ENCODE results near the gene AADAT. TPM values are rescaled to one million over a fixed set of nuclear protein-coding genes. Genes with fewer than 3 reads are reported as not detected.
A peak's percentile ranks its signal among the peaks of the same experiment; 100 is the strongest.
"Not testable (repeated sequence)": the region's sequence is repeated elsewhere in the genome, so short reads cannot be mapped to it uniquely, and the experiment has no call there.

The AADAT gene
- total RNA-seq, 1 donor from 2014 or later = not detected

GRCh38 chr4:170110285-170110672, 20.5 kb upstream of the AADAT start:
- no peak for DNase-seq (ENCODE audit: low spot score)
- Mint-ChIP-seq H3K4me1 (ENCODE audit: low read depth) (no peaks in the 10 kb centered on the region), H3K36me3 (ENCODE audit: low read depth) (no peaks in the 10 kb centered on the region), H3K4me3 (ENCODE audit: low read depth) (no peak overlapping the region), H3K27ac (no peak overlapping the region), H3K27me3 (ENCODE audit: low read depth) (peaks cover 2% of the 10 kb centered on the region), H3K9me3 (no peaks in the 10 kb centered on the region)
- intact Hi-C loops (cut with micrococcal nuclease) = no loop called here

GRCh38 chr4:170109586-170110284, 20.0 kb upstream of the AADAT start:
- DNase-seq (ENCODE audit: low spot score) = no peak
- Mint-ChIP-seq H3K4me1 (ENCODE audit: low read depth) (no peaks in the 10 kb centered on the region), H3K27ac (no peak overlapping the region), H3K36me3 (ENCODE audit: low read depth) (no peaks in the 10 kb centered on the region), H3K4me3 (ENCODE audit: low read depth) (no peak overlapping the region), H3K27me3 (ENCODE audit: low read depth) (peaks cover 2% of the 10 kb centered on the region), H3K9me3 (no peaks in the 10 kb centered on the region)
- intact Hi-C loops (cut with micrococcal nuclease) = no loop called here

GRCh38 chr4:170106900-170107299, 17.1 kb upstream of the AADAT start:
- Mint-ChIP-seq H3K27ac (no peak overlapping the region), H3K4me3 (ENCODE audit: low read depth) (no peak overlapping the region), H3K4me1 (ENCODE audit: low read depth) (no peaks in the 10 kb centered on the region), H3K27me3 (ENCODE audit: low read depth) (peaks cover 2% of the 10 kb centered on the region), H3K9me3 (no peaks in the 10 kb centered on the region), H3K36me3 (ENCODE audit: low read depth) (no peaks in the 10 kb centered on the region)
- no peak for DNase-seq (ENCODE audit: low spot score)
- intact Hi-C loops (cut with micrococcal nuclease) = no loop called here

- H3K36me3 Mint-ChIP-seq (ENCODE audit: low read depth) = no peaks in the 10 kb centered on the region
- intact Hi-C loops (cut with micrococcal nuclease) = no loop called here
- H3K4me1 Mint-ChIP-seq (ENCODE audit: low read depth) = no peaks in the 10 kb centered on the region
- peaks cover 2% of the 10 kb centered on the region for H3K27me3 Mint-ChIP-seq (ENCODE audit: low read depth)
- DNase-seq (ENCODE audit: low spot score) = no peak
- no peak overlapping the region for H3K4me3 Mint-ChIP-seq (ENCODE audit: low read depth)
- no peaks in the 10 kb centered on the region for H3K9me3 Mint-ChIP-seq
- H3K27ac Mint-ChIP-seq = no peak overlapping the region
Measured at GRCh38 chr4:170102426-170102825, 12.7 kb upstream of the AADAT start.

- H3K27ac Mint-ChIP-seq; H3K27me3 Mint-ChIP-seq (ENCODE audit: low read depth); H3K9me3 Mint-ChIP-seq; H3K4me1 Mint-ChIP-seq (ENCODE audit: low read depth); intact Hi-C loops (cut with micrococcal nuclease); H3K4me3 Mint-ChIP-seq (ENCODE audit: low read depth); H3K36me3 Mint-ChIP-seq (ENCODE audit: low read depth); DNase-seq (ENCODE audit: low spot score): not testable (repeated sequence)
Measured at GRCh38 chr4:170098171-170098570, 8.4 kb upstream of the AADAT start.

GRCh38 chr4:170097681-170098080, 7.9 kb upstream of the AADAT start:
- Mint-ChIP-seq H3K27me3 (ENCODE audit: low read depth) (no peaks in the 10 kb centered on the region), H3K27ac (no peak overlapping the region)
- intact Hi-C loops (cut with micrococcal nuclease) = no loop called here

GRCh38 chr4:170093973-170094535, 4.3 kb upstream of the AADAT start:
- peaks cover 16% of the 10 kb centered on the region for H3K27me3 Mint-ChIP-seq (ENCODE audit: low read depth)
- intact Hi-C loops (cut with micrococcal nuclease) = no loop called here
- peaks cover 10% of the 10 kb centered on the region for H3K4me1 Mint-ChIP-seq (ENCODE audit: low read depth)
- DNase-seq (ENCODE audit: low spot score) = no peak
- no peak overlapping the region for H3K27ac Mint-ChIP-seq
- no peak overlapping the region for H3K4me3 Mint-ChIP-seq (ENCODE audit: low read depth)
- H3K36me3 Mint-ChIP-seq (ENCODE audit: low read depth) = no peaks in the 10 kb centered on the region
- H3K9me3 Mint-ChIP-seq = no peaks in the 10 kb centered on the region

More at GRCh38 chr4:170097681-170098080, 7.9 kb upstream of the AADAT start:
- Mint-ChIP-seq H3K4me3 (ENCODE audit: low read depth) (no peak overlapping the region), H3K9me3 (no peaks in the 10 kb centered on the region), H3K4me1 (ENCODE audit: low read depth) (no peaks in the 10 kb centered on the region), H3K36me3 (ENCODE audit: low read depth) (no peaks in the 10 kb centered on the region)
- no peak for DNase-seq (ENCODE audit: low spot score)

- Mint-ChIP-seq H3K9me3 (no peaks in the 10 kb centered on the region), H3K36me3 (ENCODE audit: low read depth) (no peaks in the 10 kb centered on the region), H3K4me1 (ENCODE audit: low read depth) (peaks cover 10% of the 10 kb centered on the region), H3K27me3 (ENCODE audit: low read depth) (peaks cover 36% of the 10 kb centered on the region), H3K4me3 (ENCODE audit: low read depth) (no peak overlapping the region), H3K27ac (no peak overlapping the region)
- intact Hi-C loops (cut with micrococcal nuclease) = loop anchor here (2.0 kb wide), 1 partner anchor 280 kb away; no protein-coding TSS in a partner anchor
- DNase-seq (ENCODE audit: low spot score) = no peak
Measured at GRCh38 chr4:170091069-170091696, 1.4 kb upstream of the AADAT start.

GRCh38 chr4:170090352-170091052, 746 bp upstream of the AADAT start:
- intact Hi-C loops (cut with micrococcal nuclease) = loop anchor here (2.0 kb wide), 1 partner anchor 280 kb away; no protein-coding TSS in a partner anchor
- Mint-ChIP-seq H3K36me3 (ENCODE audit: low read depth) (no peaks in the 10 kb centered on the region), H3K27ac (no peak overlapping the region), H3K27me3 (ENCODE audit: low read depth) (peaks cover 40% of the 10 kb centered on the region), H3K4me1 (ENCODE audit: low read depth) (peaks cover 10% of the 10 kb centered on the region), H3K4me3 (ENCODE audit: low read depth) (peak overlapping the region; percentile 54), H3K9me3 (no peaks in the 10 kb centered on the region)
- DNase-seq (ENCODE audit: low spot score) = no peak

GRCh38 chr4:170089274-170089667, 485 bp downstream of the AADAT start:
- peaks cover 43% of the 10 kb centered on the region for H3K27me3 Mint-ChIP-seq (ENCODE audit: low read depth)
- H3K4me1 Mint-ChIP-seq (ENCODE audit: low read depth) = peaks cover 10% of the 10 kb centered on the region
- H3K36me3 Mint-ChIP-seq (ENCODE audit: low read depth) = no peaks in the 10 kb centered on the region
- no peak for DNase-seq (ENCODE audit: low spot score)
- no peak overlapping the region for H3K27ac Mint-ChIP-seq
- H3K9me3 Mint-ChIP-seq = no peaks in the 10 kb centered on the region
- intact Hi-C loops (cut with micrococcal nuclease) = no loop called here
- peak overlapping the region; percentile 49 for H3K4me3 Mint-ChIP-seq (ENCODE audit: low read depth)

- peaks cover 10% of the 10 kb centered on the region for H3K4me1 Mint-ChIP-seq (ENCODE audit: low read depth)
- no peaks in the 10 kb centered on the region for H3K36me3 Mint-ChIP-seq (ENCODE audit: low read depth)
- no peaks in the 10 kb centered on the region for H3K9me3 Mint-ChIP-seq
- DNase-seq (ENCODE audit: low spot score) = no peak
- no peak overlapping the region for H3K27ac Mint-ChIP-seq
- no peak overlapping the region for H3K4me3 Mint-ChIP-seq (ENCODE audit: low read depth)
- H3K27me3 Mint-ChIP-seq (ENCODE audit: low read depth) = peaks cover 44% of the 10 kb centered on the region
- intact Hi-C loops (cut with micrococcal nuclease) = no loop called here
Measured at GRCh38 chr4:170088716-170089115, 1.0 kb downstream of the AADAT start.

- Mint-ChIP-seq H3K9me3 (no peaks in the 10 kb centered on the region), H3K27me3 (ENCODE audit: low read depth) (peaks cover 43% of the 10 kb centered on the region), H3K4me1 (ENCODE audit: low read depth) (peaks cover 10% of the 10 kb centered on the region), H3K36me3 (ENCODE audit: low read depth) (no peaks in the 10 kb centered on the region), H3K27ac (no peak overlapping the region), H3K4me3 (ENCODE audit: low read depth) (no peak overlapping the region)
- DNase-seq (ENCODE audit: low spot score) = no peak
- intact Hi-C loops (cut with micrococcal nuclease) = no loop called here
Measured at GRCh38 chr4:170087163-170087700, 2.5 kb downstream of the AADAT start.
